HCT116 (cell line): Measurements from ENCODE around the gene SERTAD1. TPM values are rescaled to one million over a fixed set of nuclear protein-coding genes. Genes with fewer than 3 reads are reported as not detected.
A peak's percentile ranks its signal among the peaks of the same experiment; 100 is the strongest.

Experiments used
- ATAC-seq: fragments of 200-7000 bp; cut with Tn5 transposase; 2 replicates; pipeline ENCODE4 v1.9.1; 2020; ENCODE audit warnings: mild to moderate bottlenecking, moderate library complexity
- BruUV-seq: library from RNA; stranded (reverse); fragments of 400-500 nt; replicated peaks from 2 replicates; lab custom pipeline; 2021; lab: Mats Ljungman, UMichigan
- CTCF ChIA-PET: fragments of 300-600 bp; sonication (Branson Sonifier 250); formaldehyde crosslinking; loops from one replicate; lab custom pipeline; 2021; ENCODE audit warnings: antibody characterized with exemption; lab: Charles Lee
- POLR2A ChIA-PET: fragments of 300-600, 350-600 bp; sonication (Branson Sonifier 250); formaldehyde crosslinking; loops from one replicate; lab custom pipeline; 2021; ENCODE audit warnings: antibody characterized with exemption; lab: Charles Lee
- RAD21 ChIA-PET, 2 experiments: fragments of 300-600 bp; sonication (Branson Sonifier 250); formaldehyde crosslinking; loops; one replicate each; lab custom pipeline; 2023; ENCODE audit warnings: low total read pairs in 2 of 2; ENCODE audit not compliant: uncharacterized antibody in 2 of 2, unreplicated experiment in 2 of 2, low non-redundant PET in 1 of 2; lab: Charles Lee
- DNase-seq: peaks from one replicate; pipeline ENCODE4 v3.0.0-alpha.2; 2010; ENCODE audit warnings: low read depth, low spot score
- H2AFZ ChIP-seq: fragments of 200-600 bp; shearing (Covaris generic), sonication (generic); 2 replicates; pipeline ENCODE4 v1.6.1; 2017; ENCODE audit warnings: low read depth, mixed run types, mixed read lengths, antibody characterized with exemption, low read length; ENCODE audit not compliant: poor library complexity, severe bottlenecking
- H3K27ac ChIP-seq: 2 replicates; pipeline ENCODE4 v1.5.1; 2012; ENCODE audit warnings: low read depth, low read length
- H3K27me3 ChIP-seq: fragments of 200-600 bp; sonication (generic); 2 replicates; pipeline ENCODE4 v1.6.1; 2016; ENCODE audit warnings: mixed run types, low read length, mixed read lengths; ENCODE audit not compliant: insufficient read depth
- H3K36me3 ChIP-seq, 2 experiments: fragments of 200-500 bp in 1 of 2; fragments of 200-600 bp in 1 of 2; sonication (Bioruptor generic) in 1 of 2; sonication (generic) in 1 of 2; 2 replicates each; pipeline versions ENCODE4 v1.5.1 to v1.6.1; 2014 to 2016; ENCODE audit warnings: low read length in 2 of 2, inconsistent platforms in 1 of 2, mixed read lengths in 1 of 2, mixed run types in 1 of 2; ENCODE audit not compliant: insufficient read depth in 2 of 2, control insufficient read depth in 1 of 2
- H3K4me1 ChIP-seq, 2 experiments: fragments of 200-600 bp in 1 of 2; sonication (generic) in 1 of 2; 2 replicates each; pipeline versions ENCODE4 v1.5.1 to v1.6.1; 2012 to 2017; ENCODE audit warnings: low read length in 2 of 2, inconsistent platforms in 1 of 2, mild to moderate bottlenecking in 1 of 2, mixed read lengths in 1 of 2, mixed run types in 1 of 2, moderate library complexity in 1 of 2; ENCODE audit not compliant: insufficient read depth in 2 of 2, control insufficient read depth in 1 of 2
- H3K4me2 ChIP-seq: fragments of 200-600 bp; sonication (generic); 2 replicates; pipeline ENCODE4 v1.6.1; 2017; ENCODE audit warnings: mixed run types, low read length, mixed read lengths
- H3K4me3 ChIP-seq, 2 experiments: fragments of 200-600 bp in 1 of 2; sonication (generic) in 1 of 2; replicated peaks in 1 of 2; 2 replicates each; pipeline ENCODE4 v1.5.1; 2011 to 2016; ENCODE audit warnings: low read length in 2 of 2, control low read depth in 1 of 2, low read depth in 1 of 2, mild to moderate bottlenecking in 1 of 2, mixed read lengths in 1 of 2, mixed run types in 1 of 2
- H3K79me2 ChIP-seq: fragments of 200-600 bp; sonication (generic); 2 replicates; pipeline ENCODE4 v1.6.1; 2017; ENCODE audit warnings: mild to moderate bottlenecking, mixed run types, low read length, moderate library complexity, mixed read lengths; ENCODE audit not compliant: insufficient read depth
- H3K9ac ChIP-seq: fragments of 200-600 bp; sonication (generic); 2 replicates; pipeline ENCODE4 v1.6.1; 2016; ENCODE audit warnings: low read length, mixed read lengths
- H3K9me2 ChIP-seq: fragments of 200-600 bp; sonication (generic), shearing (Covaris generic); 2 replicates; pipeline ENCODE4 v1.6.1; 2017; ENCODE audit warnings: mixed run types, mild to moderate bottlenecking, moderate library complexity; ENCODE audit not compliant: insufficient read depth
- H3K9me3 ChIP-seq, 2 experiments: fragments of 200-500 bp in 1 of 2; fragments of 200-600 bp in 1 of 2; sonication (Bioruptor generic) in 1 of 2; sonication (generic) in 1 of 2; 2 replicates each; pipeline ENCODE4 v1.6.1; 2014 to 2017; ENCODE audit warnings: low read length in 2 of 2, mixed read lengths in 2 of 2, inconsistent platforms in 1 of 2, low read depth in 1 of 2, mild to moderate bottlenecking in 1 of 2, mixed run types in 1 of 2, moderate library complexity in 1 of 2; ENCODE audit not compliant: control insufficient read depth in 1 of 2, insufficient read depth in 1 of 2
- H4K20me1 ChIP-seq: fragments of 200-600 bp; sonication (generic), shearing (Covaris generic); 2 replicates; pipeline ENCODE4 v1.6.1; 2017; ENCODE audit warnings: mixed run types, mild to moderate bottlenecking, moderate library complexity; ENCODE audit not compliant: insufficient read depth
- ATF3 ChIP-seq: IDR thresholded peaks from 2 replicates; pipeline ENCODE4 v1.6.1; 2012
- EGR1 ChIP-seq: IDR thresholded peaks from 2 replicates; pipeline ENCODE4 v1.6.1; 2012; ENCODE audit warnings: low read depth
- EZH2 ChIP-seq: fragments of 200-600 bp; sonication (generic); IDR thresholded peaks from 2 replicates; pipeline ENCODE4 v1.6.1; 2017; ENCODE audit warnings: antibody characterized with exemption, mixed run types
- EZH2phosphoT487 ChIP-seq: fragments of 200-600 bp; IDR thresholded peaks from 2 replicates; pipeline ENCODE4 v1.6.1; 2018; ENCODE audit warnings: antibody characterized with exemption, borderline replicate concordance
- POLR2A ChIP-seq: IDR thresholded peaks from 2 replicates; pipeline ENCODE4 v1.7.0; 2011; ENCODE audit warnings: borderline replicate concordance; ENCODE audit not compliant: insufficient read depth, insufficient read length; ENCODE audit errors: extremely low read depth
- RAD21 ChIP-seq: IDR thresholded peaks from 2 replicates; pipeline ENCODE4 v1.6.1; 2012; ENCODE audit warnings: low read depth, mild to moderate bottlenecking
- REST ChIP-seq: IDR thresholded peaks from 2 replicates; pipeline ENCODE4 v1.6.1; 2012; ENCODE audit warnings: low read depth
- SIN3A ChIP-seq: IDR thresholded peaks from 2 replicates; pipeline ENCODE4 v1.6.1; 2012; ENCODE audit warnings: low read depth
- ZBTB33 ChIP-seq: IDR thresholded peaks from 2 replicates; pipeline ENCODE4 v1.6.1; 2011; ENCODE audit warnings: mild to moderate bottlenecking, low read length, moderate library complexity; ENCODE audit not compliant: insufficient replicate concordance; ENCODE audit errors: extremely low read depth
- intact Hi-C: fragments of 100-400 bp; cut with micrococcal nuclease; formaldehyde crosslinking; loops from 2 replicates; pipeline ENCODE4 v1.10.0; 2022
- total RNA-seq: library from RNA; stranded (reverse); gene quantifications from one replicate; pipeline ENCODE4 v1.2.1, GENCODE V29; 2021; ENCODE audit not compliant: unreplicated experiment

The SERTAD1 gene
- total RNA-seq, 1 experiment from 2014 or later = 30.3 TPM

- no peak for TF ChIP-seq REST
- peak; percentile 36 for TF ChIP-seq RAD21
Measured at GRCh38 chr19:40425450-40426287, at the start of gene SERTAD1 (continued).

- intact Hi-C loops = no loop called here
- DNase-seq (no peak), ATAC-seq (no peak)
- H3K36me3 ChIP-seq = no peaks in the 10 kb centered on the region
- peaks cover 2 to 8% of the 10 kb centered on the region in 2 experiments; a peak in 3 of 4 replicates for H3K4me1 ChIP-seq
- H3K27ac ChIP-seq = no peak overlapping the region
- no peaks in the 10 kb centered on the region for H3K79me2 ChIP-seq
- ChIA-PET POLR2A (interaction anchor here (1.8 kb wide), 1 partner anchor 9 kb away, joined by 4 read pairs; the partner anchor contains the start of gene BLVRB), RAD21 (no interaction called here), CTCF (interaction anchor here (1.5 to 1.7 kb wide), 2 partner anchors 9 to 11 kb away, joined by 4 to 5 read pairs; partner anchors contain the start of gene BLVRB)
- no peaks in the 10 kb centered on the region for H3K9me2 ChIP-seq
- no peaks in the 10 kb centered on the region for H4K20me1 ChIP-seq
- H3K9ac ChIP-seq = no peak overlapping the region
- no TSS peak for BruUV-seq
- H2AFZ ChIP-seq = no peak overlapping the region
- H3K4me3 ChIP-seq = no peak overlapping the region
- TF ChIP-seq POLR2A (no peak), SIN3A (no peak), EZH2phosphoT487 (no peak), RAD21 (no peak), EGR1 (no peak), EZH2 (no peak), ZBTB33 (no peak), ATF3 (no peak)
- H3K27me3 ChIP-seq = no peaks in the 10 kb centered on the region
- H3K9me3 ChIP-seq = no peaks in the 10 kb centered on the region
- no peak overlapping the region for H3K4me2 ChIP-seq
Measured at GRCh38 chr19:40474737-40475136, 48.9 kb upstream of the SERTAD1 start.
